Measurements from ENCODE around the gene FGF1.
A peak's percentile ranks its signal among the peaks of the same experiment; 100 is the strongest.

Gene FGF1

GRCh38 chr5:142597025-142597424, 88.9 kb downstream of the FGF1 start:
- no peak for DNase-seq (ENCODE audit: low read depth in 2 of 2)
- H3K4me3 ChIP-seq (replicated peaks in 1 of 2; ENCODE audit: low read depth in 2 of 2, low read length in 2 of 2) = no peak overlapping the region
- no peak for TF ChIP-seq CTCF (IDR thresholded peaks at IDR 0.05; ENCODE audit: low read depth, low read length)

- no peak overlapping the region for H3K4me3 ChIP-seq (replicated peaks in 1 of 2; ENCODE audit: low read depth in 2 of 2, low read length in 2 of 2)
- DNase-seq (ENCODE audit: low read depth in 2 of 2) = no peak
- TF ChIP-seq CTCF (IDR thresholded peaks at IDR 0.05; ENCODE audit: low read depth, low read length) = no peak
These were observed 93.5 kb downstream of the FGF1 start for GRCh38 chr5:142592365-142592764.

- H3K4me3 ChIP-seq (replicated peaks in 1 of 2; ENCODE audit: low read depth in 2 of 2, low read length in 2 of 2) = no peak overlapping the region
- DNase-seq (ENCODE audit: low read depth in 2 of 2) = peak in 1 of 2 donors; percentile 40
- TF ChIP-seq CTCF (IDR thresholded peaks at IDR 0.05; ENCODE audit: low read depth, low read length) = no peak
These were observed 95.2 kb downstream of the FGF1 start for GRCh38 chr5:142590451-142591231.

- no peak for TF ChIP-seq CTCF (IDR thresholded peaks at IDR 0.05; ENCODE audit: low read depth, low read length)
- H3K4me3 ChIP-seq (replicated peaks in 1 of 2; ENCODE audit: low read depth in 2 of 2, low read length in 2 of 2) = no peak overlapping the region
- DNase-seq (ENCODE audit: low read depth in 2 of 2) = no peak
These were observed 96.2 kb downstream of the FGF1 start for GRCh38 chr5:142589720-142590119.

- no peak overlapping the region for H3K4me3 ChIP-seq (replicated peaks in 1 of 2; ENCODE audit: low read depth in 2 of 2, low read length in 2 of 2)
- peak; percentile 56 to 70 for DNase-seq (ENCODE audit: low read depth in 2 of 2)
- TF ChIP-seq CTCF (IDR thresholded peaks at IDR 0.05; ENCODE audit: low read depth, low read length) = peak; percentile 66
These were observed 98.4 kb downstream of the FGF1 start for GRCh38 chr5:142587354-142587965.

- no peak overlapping the region for H3K4me3 ChIP-seq (replicated peaks in 1 of 2; ENCODE audit: low read depth in 2 of 2, low read length in 2 of 2)
- no peak for DNase-seq (ENCODE audit: low read depth in 2 of 2)
- TF ChIP-seq CTCF (IDR thresholded peaks at IDR 0.05; ENCODE audit: low read depth, low read length) = no peak
These were observed 99.3 kb downstream of the FGF1 start for GRCh38 chr5:142586552-142586951.

Measured in cardiac fibroblast (primary cell).